HAP-1 (cell line): ENCODE results near the gene GAL.

ENCODE experiments used
- DNase-seq, 2 experiments: peaks; one replicate each; pipeline ENCODE4 v3.0.0-alpha.2; 2016 to 2020; ENCODE audit warnings: low spot score in 2 of 2
- H3K27me3 ChIP-seq: fragments of 250-450 bp; sonication (Bioruptor Pico); 2 replicates; pipeline ENCODE4 v1.5.1; 2020; ENCODE audit warnings: low read depth, mild to moderate bottlenecking, moderate library complexity
- H3K36me3 ChIP-seq: fragments of 250-450 bp; sonication (Bioruptor Pico); replicated peaks from 2 replicates; pipeline ENCODE4 v1.5.1; 2020; ENCODE audit warnings: mild to moderate bottlenecking
- H3K4me1 ChIP-seq: fragments of 250-450 bp; sonication (Bioruptor Pico); 2 replicates; pipeline ENCODE4 v1.5.1; 2020; ENCODE audit warnings: mild to moderate bottlenecking
- H3K4me3 ChIP-seq: fragments of 250-450 bp; sonication (Bioruptor Pico); 2 replicates; pipeline ENCODE4 v1.5.1; 2020; ENCODE audit warnings: mild to moderate bottlenecking, moderate library complexity
- H3K9me3 ChIP-seq: fragments of 250-450 bp; sonication (Bioruptor Pico); 2 replicates; pipeline ENCODE4 v1.5.1; 2020; ENCODE audit warnings: mild to moderate bottlenecking, moderate library complexity
- in situ Hi-C: fragments of 300-500 bp; cut with MboI; formaldehyde crosslinking; loops from 3 replicates; pipeline ENCODE4 v1.14.3; 2020; ENCODE audit warnings: low sequenced_read_pairs, inconsistent platforms, mixed read lengths

The GAL gene

GRCh38 chr11:68692115-68692514 lies 7.8 kb downstream of the GAL start:
- Histone ChIP-seq H3K4me1 (no peaks in the 10 kb centered on the region), H3K27me3 (no peaks in the 10 kb centered on the region), H3K4me3 (no peak overlapping the region), H3K9me3 (peaks cover 3% of the 10 kb centered on the region; the same call in 1 of the 2 replicates), H3K36me3 (no peaks in the 10 kb centered on the region)
- peak in 1 of 2 experiments; percentile 6 for DNase-seq
- in situ Hi-C loops = no loop called here

GRCh38 chr11:68692871-68693483 lies 8.6 kb downstream of the GAL start:
- H3K36me3 ChIP-seq = no peaks in the 10 kb centered on the region
- no peaks in the 10 kb centered on the region for H3K4me1 ChIP-seq
- peak in 1 of 2 experiments; percentile 5 for DNase-seq
- no peak overlapping the region for H3K4me3 ChIP-seq
- H3K27me3 ChIP-seq = no peaks in the 10 kb centered on the region
- peaks cover 3% of the 10 kb centered on the region; the same call in 1 of the 2 replicates for H3K9me3 ChIP-seq
- in situ Hi-C loops = no loop called here

GRCh38 chr11:68693484-68693882 lies 9.1 kb downstream of the GAL start:
- Histone ChIP-seq H3K27me3 (no peaks in the 10 kb centered on the region), H3K9me3 (peaks cover 3% of the 10 kb centered on the region; the same call in 1 of the 2 replicates), H3K36me3 (no peaks in the 10 kb centered on the region), H3K4me3 (no peak overlapping the region), H3K4me1 (no peaks in the 10 kb centered on the region)
- in situ Hi-C loops = no loop called here
- DNase-seq = peak in 1 of 2 experiments; percentile 4

- H3K27me3 ChIP-seq = no peaks in the 10 kb centered on the region; the same call in 1 of the 2 replicates
- no peaks in the 10 kb centered on the region for H3K4me1 ChIP-seq
- peaks cover 5% of the 10 kb centered on the region; the same call in 1 of the 2 replicates for H3K9me3 ChIP-seq
- in situ Hi-C loops = no loop called here
- no peak for DNase-seq
- no peak overlapping the region for H3K4me3 ChIP-seq
- no peaks in the 10 kb centered on the region for H3K36me3 ChIP-seq
Observed at GRCh38 chr11:68694431-68695297, 10.3 kb downstream of the GAL start.

- H3K9me3 ChIP-seq = peaks cover 5% of the 10 kb centered on the region
- no peaks in the 10 kb centered on the region; the same call in 1 of the 2 replicates for H3K27me3 ChIP-seq
- peak in 1 of 2 experiments; percentile 2 for DNase-seq
- H3K4me3 ChIP-seq = no peak overlapping the region
- H3K4me1 ChIP-seq = no peaks in the 10 kb centered on the region
- no peaks in the 10 kb centered on the region for H3K36me3 ChIP-seq
- in situ Hi-C loops = no loop called here
Observed at GRCh38 chr11:68695531-68695930, 11.2 kb downstream of the GAL start.

GRCh38 chr11:68698993-68699392 lies 14.6 kb downstream of the GAL start:
- DNase-seq = no peak
- in situ Hi-C loops = no loop called here
- no peak overlapping the region for H3K4me3 ChIP-seq
- H3K9me3 ChIP-seq = peaks cover 5% of the 10 kb centered on the region
- no peaks in the 10 kb centered on the region for H3K36me3 ChIP-seq
- no peaks in the 10 kb centered on the region; the same call in 1 of the 2 replicates for H3K27me3 ChIP-seq
- H3K4me1 ChIP-seq = no peaks in the 10 kb centered on the region

GRCh38 chr11:68704887-68705286 lies 20.5 kb downstream of the GAL start:
- no peak overlapping the region for H3K4me3 ChIP-seq
- H3K9me3 ChIP-seq = no peaks in the 10 kb centered on the region; the same call in 1 of the 2 replicates
- H3K4me1 ChIP-seq = no peaks in the 10 kb centered on the region
- in situ Hi-C loops = no loop called here
- no peak for DNase-seq
- no peaks in the 10 kb centered on the region for H3K27me3 ChIP-seq
- H3K36me3 ChIP-seq = no peaks in the 10 kb centered on the region

GRCh38 chr11:68707527-68707926 lies 23.2 kb downstream of the GAL start:
- Histone ChIP-seq H3K36me3 (no peaks in the 10 kb centered on the region), H3K9me3 (no peaks in the 10 kb centered on the region), H3K27me3 (no peaks in the 10 kb centered on the region), H3K4me1 (no peaks in the 10 kb centered on the region), H3K4me3 (no peak overlapping the region)
- in situ Hi-C loops = no loop called here
- no peak for DNase-seq

- Histone ChIP-seq H3K27me3 (no peaks in the 10 kb centered on the region), H3K9me3 (no peaks in the 10 kb centered on the region), H3K4me1 (no peaks in the 10 kb centered on the region), H3K36me3 (no peaks in the 10 kb centered on the region), H3K4me3 (no peak overlapping the region)
- in situ Hi-C loops = no loop called here
- DNase-seq = no peak
Observed at GRCh38 chr11:68709062-68709461, 24.7 kb downstream of the GAL start.

GRCh38 chr11:68710409-68710808 lies 26.1 kb downstream of the GAL start:
- H3K27me3 ChIP-seq = no peaks in the 10 kb centered on the region
- no peaks in the 10 kb centered on the region for H3K36me3 ChIP-seq
- no peaks in the 10 kb centered on the region for H3K4me1 ChIP-seq
- in situ Hi-C loops = no loop called here
- no peaks in the 10 kb centered on the region; the same call in 1 of the 2 replicates for H3K9me3 ChIP-seq
- no peak overlapping the region for H3K4me3 ChIP-seq
- no peak for DNase-seq

GRCh38 chr11:68711114-68711513 lies 26.8 kb downstream of the GAL start:
- H3K4me1 ChIP-seq = no peaks in the 10 kb centered on the region
- H3K27me3 ChIP-seq = no peaks in the 10 kb centered on the region
- H3K36me3 ChIP-seq = no peaks in the 10 kb centered on the region
- H3K9me3 ChIP-seq = no peaks in the 10 kb centered on the region; the same call in 1 of the 2 replicates
- H3K4me3 ChIP-seq = no peak overlapping the region
- DNase-seq = no peak
- in situ Hi-C loops = no loop called here

- Histone ChIP-seq H3K4me3 (no peak overlapping the region), H3K27me3 (no peaks in the 10 kb centered on the region), H3K9me3 (peaks cover 3% of the 10 kb centered on the region), H3K36me3 (no peaks in the 10 kb centered on the region), H3K4me1 (no peaks in the 10 kb centered on the region)
- no peak for DNase-seq
- in situ Hi-C loops = no loop called here
Observed at GRCh38 chr11:68714060-68714856, 29.9 kb downstream of the GAL start.

- H3K9me3 ChIP-seq = peaks cover 8% of the 10 kb centered on the region
- no peak overlapping the region for H3K4me3 ChIP-seq
- H3K4me1 ChIP-seq = no peaks in the 10 kb centered on the region
- DNase-seq = no peak
- in situ Hi-C loops = no loop called here
- no peaks in the 10 kb centered on the region for H3K36me3 ChIP-seq
- H3K27me3 ChIP-seq = no peaks in the 10 kb centered on the region
Observed at GRCh38 chr11:68715456-68716122, 31.2 kb downstream of the GAL start.
